ENCODE measurements around the gene C1QA.
"Not testable (repeated sequence)": the region's sequence is repeated elsewhere in the genome, so short reads cannot be mapped to it uniquely, and the experiment has no call there.

C1QA gene

DNA sequence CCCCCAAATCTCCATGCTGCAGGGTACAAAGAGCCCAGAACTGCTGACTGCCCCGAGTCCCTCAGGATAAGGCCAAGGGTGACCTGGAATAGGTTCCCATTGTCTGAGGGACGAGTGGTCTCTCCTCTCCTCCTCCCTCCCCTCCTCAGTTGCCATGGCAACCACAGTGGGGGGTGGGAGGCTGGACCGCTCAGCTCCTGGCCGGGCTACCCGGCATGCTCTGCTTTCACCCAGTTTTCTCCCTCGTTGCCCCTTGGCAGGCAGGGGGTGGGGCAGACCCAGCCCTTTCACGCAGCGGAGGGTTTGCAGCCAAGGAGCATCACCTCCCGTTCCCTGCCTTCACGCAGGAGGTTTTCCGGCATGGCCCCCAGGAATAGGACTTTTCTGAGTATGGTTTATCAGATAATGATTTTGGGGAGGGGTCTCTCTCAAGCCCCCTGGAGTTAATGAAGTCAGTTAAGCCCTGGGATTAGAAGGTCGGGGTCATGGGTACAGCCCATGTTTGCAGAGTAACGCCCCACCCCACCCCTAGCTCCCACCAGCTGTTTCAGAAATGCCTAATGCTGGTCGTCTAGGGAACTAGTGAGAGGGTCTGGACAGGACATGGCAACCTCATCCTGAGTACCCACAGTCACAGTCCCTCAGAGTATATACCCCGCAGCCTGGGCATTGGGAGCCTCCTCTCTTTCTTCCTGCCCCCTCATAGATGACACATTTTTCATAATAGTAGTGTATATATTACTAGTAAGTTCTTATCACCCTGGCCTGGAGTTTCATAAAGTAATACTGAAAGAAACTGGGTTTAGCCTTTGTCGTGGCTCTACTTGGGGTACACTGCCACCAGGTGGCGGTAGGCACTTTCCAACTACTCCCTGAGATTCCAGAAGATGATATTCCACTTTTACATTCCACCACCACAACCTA lies 37.3 kb downstream of the C1QA start:
- peak in 1 of 2 experiments; percentile 15 for DNase-seq (ENCODE audit: low read depth in 1 of 2, low spot score in 1 of 2)
- Histone ChIP-seq H3K4me3 (replicated peaks; ENCODE audit: insufficient read depth, low read length) (no peak overlapping the region), H3K27me3 (ENCODE audit: insufficient read depth, poor library complexity, severe bottlenecking) (no peaks in the 10 kb centered on the region), H3K27ac (replicated peaks) (no peak overlapping the region)
- TF ChIP-seq, protein P1, sequence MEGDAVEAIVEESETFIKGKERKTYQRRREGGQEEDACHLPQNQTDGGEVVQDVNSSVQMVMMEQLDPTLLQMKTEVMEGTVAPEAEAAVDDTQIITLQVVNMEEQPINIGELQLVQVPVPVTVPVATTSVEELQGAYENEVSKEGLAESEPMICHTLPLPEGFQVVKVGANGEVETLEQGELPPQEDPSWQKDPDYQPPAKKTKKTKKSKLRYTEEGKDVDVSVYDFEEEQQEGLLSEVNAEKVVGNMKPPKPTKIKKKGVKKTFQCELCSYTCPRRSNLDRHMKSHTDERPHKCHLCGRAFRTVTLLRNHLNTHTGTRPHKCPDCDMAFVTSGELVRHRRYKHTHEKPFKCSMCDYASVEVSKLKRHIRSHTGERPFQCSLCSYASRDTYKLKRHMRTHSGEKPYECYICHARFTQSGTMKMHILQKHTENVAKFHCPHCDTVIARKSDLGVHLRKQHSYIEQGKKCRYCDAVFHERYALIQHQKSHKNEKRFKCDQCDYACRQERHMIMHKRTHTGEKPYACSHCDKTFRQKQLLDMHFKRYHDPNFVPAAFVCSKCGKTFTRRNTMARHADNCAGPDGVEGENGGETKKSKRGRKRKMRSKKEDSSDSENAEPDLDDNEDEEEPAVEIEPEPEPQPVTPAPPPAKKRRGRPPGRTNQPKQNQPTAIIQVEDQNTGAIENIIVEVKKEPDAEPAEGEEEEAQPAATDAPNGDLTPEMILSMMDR (IDR thresholded peaks at IDR 0.05; ENCODE audit: insufficient read depth, low read length), result peak; percentile 58
- no peak for TF ChIP-seq SPI1 (IDR thresholded peaks at IDR 0.05; ENCODE audit: borderline replicate concordance, low read depth)

DNA sequence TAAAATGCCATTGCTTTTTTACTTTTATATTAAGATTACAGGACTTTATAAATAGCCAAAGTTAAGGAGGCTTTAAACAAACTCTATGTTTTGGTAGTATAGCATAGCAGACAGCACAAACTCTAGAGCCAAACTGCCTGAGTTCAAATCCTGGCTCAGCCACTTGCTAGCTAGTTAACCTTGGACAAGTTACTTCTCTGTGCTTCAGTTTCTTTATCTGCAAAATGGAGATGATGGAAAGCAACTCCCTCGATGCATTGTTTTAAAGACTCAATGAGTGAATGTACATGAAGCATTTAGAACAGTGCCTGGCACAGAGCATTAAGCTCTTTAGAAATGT lies 38.0 kb downstream of the C1QA start:
- no peaks in the 10 kb centered on the region for H3K27me3 ChIP-seq (ENCODE audit: insufficient read depth, poor library complexity, severe bottlenecking)
- H3K4me3 ChIP-seq (replicated peaks; ENCODE audit: insufficient read depth, low read length), result no peak overlapping the region
- DNase-seq (ENCODE audit: low read depth in 1 of 2, low spot score in 1 of 2), result no peak
- H3K27ac ChIP-seq (replicated peaks), result no peak overlapping the region
- TF ChIP-seq, protein P2, sequence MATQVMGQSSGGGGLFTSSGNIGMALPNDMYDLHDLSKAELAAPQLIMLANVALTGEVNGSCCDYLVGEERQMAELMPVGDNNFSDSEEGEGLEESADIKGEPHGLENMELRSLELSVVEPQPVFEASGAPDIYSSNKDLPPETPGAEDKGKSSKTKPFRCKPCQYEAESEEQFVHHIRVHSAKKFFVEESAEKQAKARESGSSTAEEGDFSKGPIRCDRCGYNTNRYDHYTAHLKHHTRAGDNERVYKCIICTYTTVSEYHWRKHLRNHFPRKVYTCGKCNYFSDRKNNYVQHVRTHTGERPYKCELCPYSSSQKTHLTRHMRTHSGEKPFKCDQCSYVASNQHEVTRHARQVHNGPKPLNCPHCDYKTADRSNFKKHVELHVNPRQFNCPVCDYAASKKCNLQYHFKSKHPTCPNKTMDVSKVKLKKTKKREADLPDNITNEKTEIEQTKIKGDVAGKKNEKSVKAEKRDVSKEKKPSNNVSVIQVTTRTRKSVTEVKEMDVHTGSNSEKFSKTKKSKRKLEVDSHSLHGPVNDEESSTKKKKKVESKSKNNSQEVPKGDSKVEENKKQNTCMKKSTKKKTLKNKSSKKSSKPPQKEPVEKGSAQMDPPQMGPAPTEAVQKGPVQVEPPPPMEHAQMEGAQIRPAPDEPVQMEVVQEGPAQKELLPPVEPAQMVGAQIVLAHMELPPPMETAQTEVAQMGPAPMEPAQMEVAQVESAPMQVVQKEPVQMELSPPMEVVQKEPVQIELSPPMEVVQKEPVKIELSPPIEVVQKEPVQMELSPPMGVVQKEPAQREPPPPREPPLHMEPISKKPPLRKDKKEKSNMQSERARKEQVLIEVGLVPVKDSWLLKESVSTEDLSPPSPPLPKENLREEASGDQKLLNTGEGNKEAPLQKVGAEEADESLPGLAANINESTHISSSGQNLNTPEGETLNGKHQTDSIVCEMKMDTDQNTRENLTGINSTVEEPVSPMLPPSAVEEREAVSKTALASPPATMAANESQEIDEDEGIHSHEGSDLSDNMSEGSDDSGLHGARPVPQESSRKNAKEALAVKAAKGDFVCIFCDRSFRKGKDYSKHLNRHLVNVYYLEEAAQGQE (IDR thresholded peaks at IDR 0.05; ENCODE audit: insufficient replicate concordance, low read depth), result no peak
- no peak for TF ChIP-seq GABPA (IDR thresholded peaks at IDR 0.05; ENCODE audit: low read depth)
- TF ChIP-seq SPI1 (IDR thresholded peaks at IDR 0.05; ENCODE audit: borderline replicate concordance, low read depth), result no peak
- TF ChIP-seq, protein P1 (IDR thresholded peaks at IDR 0.05; ENCODE audit: insufficient read depth, low read length), result no peak
- no peak for TF ChIP-seq POLR2AphosphoS5 (IDR thresholded peaks at IDR 0.05; ENCODE audit: low read depth)

DNA sequence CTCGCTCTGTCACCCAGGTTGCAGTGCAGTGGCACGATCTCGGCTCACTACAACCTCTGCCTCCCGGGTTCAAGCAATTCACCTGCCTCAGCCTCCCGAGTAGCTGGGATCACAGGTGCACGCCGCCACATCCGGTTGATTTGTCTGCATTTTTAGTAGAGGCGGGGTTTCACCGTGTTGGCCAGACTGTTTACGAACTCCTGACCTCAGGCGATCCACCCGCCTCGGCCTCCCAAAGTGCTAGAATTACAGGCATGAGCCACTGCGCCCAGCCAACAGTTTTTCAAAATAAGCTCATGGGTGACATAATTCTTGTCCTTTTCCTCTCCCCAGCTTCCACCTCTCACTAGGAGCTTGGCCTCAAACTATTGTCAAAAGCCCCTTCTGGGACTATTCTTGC lies 39.7 kb downstream of the C1QA start:
- not testable (repeated sequence) for H3K27ac ChIP-seq (replicated peaks); H3K27me3 ChIP-seq (ENCODE audit: insufficient read depth, poor library complexity, severe bottlenecking); DNase-seq (ENCODE audit: low read depth in 1 of 2, low spot score in 1 of 2); H3K4me3 ChIP-seq (replicated peaks; ENCODE audit: insufficient read depth, low read length)

DNA sequence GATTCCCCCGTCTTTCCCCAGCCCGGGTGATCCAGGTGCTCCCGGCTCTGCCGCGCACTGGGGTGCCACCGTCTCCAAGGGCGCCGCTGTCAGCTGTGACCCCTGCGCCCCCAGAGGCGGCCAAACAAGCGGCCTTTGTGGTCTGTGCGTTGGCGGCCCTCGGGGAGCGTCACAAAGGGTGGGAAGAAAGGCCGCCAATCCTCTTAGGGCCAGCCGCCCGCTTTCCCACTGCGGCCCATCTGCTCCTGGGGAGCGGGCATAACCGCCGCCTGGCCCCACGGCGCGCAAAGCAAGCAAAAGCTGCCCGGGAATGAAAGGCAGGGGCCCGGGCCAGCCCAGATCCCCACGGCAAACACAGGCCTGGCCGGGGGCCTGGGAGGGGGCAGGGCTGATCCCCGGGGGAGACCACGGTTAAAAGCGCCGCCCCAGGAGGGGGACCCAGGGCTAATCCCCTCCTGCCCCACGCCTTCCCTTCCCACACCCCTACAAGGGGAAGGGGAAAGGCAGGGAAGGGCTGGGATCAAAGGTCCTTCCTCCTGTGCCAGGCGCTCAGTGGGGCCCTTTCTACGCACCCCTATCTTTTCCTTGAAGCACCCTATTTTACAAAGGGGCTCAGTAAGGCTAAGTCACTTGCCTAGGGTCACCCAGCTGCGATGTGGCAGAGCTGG lies 40.6 kb downstream of the C1QA start:
- TF ChIP-seq POLR2AphosphoS5 (IDR thresholded peaks at IDR 0.05; ENCODE audit: low read depth), result no peak
- TF ChIP-seq, protein P2 (IDR thresholded peaks at IDR 0.05; ENCODE audit: insufficient replicate concordance, low read depth), result no peak
- no peak overlapping the region for H3K27ac ChIP-seq (replicated peaks)
- no peaks in the 10 kb centered on the region for H3K27me3 ChIP-seq (ENCODE audit: insufficient read depth, poor library complexity, severe bottlenecking)
- no peak for DNase-seq (ENCODE audit: low read depth in 1 of 2, low spot score in 1 of 2)
- no peak overlapping the region for H3K4me3 ChIP-seq (replicated peaks; ENCODE audit: insufficient read depth, low read length)
